Ectodermal cell (in vitro differentiated cells): ENCODE data around the gene SLC6A11.

ENCODE experiments used
- H3K27ac ChIP-seq: 2 replicates; pipeline ENCODE4 v1.7.0; 2013; ENCODE audit warnings: mild to moderate bottlenecking, low read depth, low read length; ENCODE audit not compliant: insufficient read depth, poor library complexity, severe bottlenecking
- H3K27me3 ChIP-seq: 2 replicates; pipeline ENCODE4 v1.7.0; 2013; ENCODE audit warnings: mild to moderate bottlenecking, low read length; ENCODE audit not compliant: insufficient read depth, control insufficient read depth, poor library complexity, severe bottlenecking
- H3K36me3 ChIP-seq: one replicate; pipeline ENCODE4 v1.7.0; 2013; ENCODE audit warnings: low read length; ENCODE audit not compliant: control insufficient read depth, insufficient read depth
- H3K4me1 ChIP-seq: one replicate; pipeline ENCODE4 v1.7.0; 2013; ENCODE audit warnings: low read length; ENCODE audit not compliant: control insufficient read depth, insufficient read depth
- H3K4me3 ChIP-seq: 2 replicates; pipeline ENCODE4 v1.7.0; 2013; ENCODE audit warnings: low read depth, low read length, control low read depth; ENCODE audit not compliant: insufficient read depth
- H3K9me3 ChIP-seq: 2 replicates; pipeline ENCODE4 v1.7.0; 2013; ENCODE audit warnings: mild to moderate bottlenecking, low read length, moderate library complexity; ENCODE audit not compliant: control insufficient read depth
- WGBS, 2 experiments: methylation state at CpG; one replicate each; pipeline ENCODE4 v1.1.7; 2013; ENCODE audit warnings: missing lambda C conversion rate in 2 of 2; 5-methylcytosine and 5-hydroxymethylcytosine counted together

SLC6A11 gene

GRCh38 chr3:10949197-10949596, 133.2 kb downstream of the SLC6A11 start:
- Histone ChIP-seq H3K27me3 (no peaks in the 10 kb centered on the region), H3K36me3 (no peaks in the 10 kb centered on the region), H3K27ac (no peak overlapping the region), H3K9me3 (no peaks in the 10 kb centered on the region), H3K4me3 (no peak overlapping the region), H3K4me1 (no peaks in the 10 kb centered on the region)
- 90% methylated on average over 19 of the region's 19 CpGs for WGBS, 2 experiments

GRCh38 chr3:10950476-10951294, 134.7 kb downstream of the SLC6A11 start:
- H3K36me3 ChIP-seq: no peaks in the 10 kb centered on the region
- no peaks in the 10 kb centered on the region for H3K4me1 ChIP-seq
- WGBS, 2 experiments: 73 to 74% methylated on average over 12 of the region's 12 CpGs
- no peak overlapping the region for H3K27ac ChIP-seq
- no peaks in the 10 kb centered on the region for H3K9me3 ChIP-seq
- H3K27me3 ChIP-seq: no peaks in the 10 kb centered on the region
- H3K4me3 ChIP-seq: no peak overlapping the region

GRCh38 chr3:10951295-10951926, 135.4 kb downstream of the SLC6A11 start:
- WGBS, 2 experiments: 82 to 84% methylated on average over 7 of the region's 7 CpGs
- H3K4me1 ChIP-seq: no peaks in the 10 kb centered on the region

GRCh38 chr3:10952525-10952924, 136.5 kb downstream of the SLC6A11 start:
- no peaks in the 10 kb centered on the region for H3K9me3 ChIP-seq

More at GRCh38 chr3:10951295-10951926, 135.4 kb downstream of the SLC6A11 start:
- Histone ChIP-seq H3K9me3 (no peaks in the 10 kb centered on the region), H3K36me3 (no peaks in the 10 kb centered on the region), H3K27ac (no peak overlapping the region), H3K4me3 (no peak overlapping the region), H3K27me3 (no peaks in the 10 kb centered on the region)

GRCh38 chr3:10954740-10955139, 138.7 kb downstream of the SLC6A11 start:
- WGBS, 2 experiments: 85 to 90% methylated on average over 3 of the region's 3 CpGs
- Histone ChIP-seq H3K27ac (no peak overlapping the region), H3K4me3 (no peak overlapping the region), H3K36me3 (no peaks in the 10 kb centered on the region), H3K9me3 (no peaks in the 10 kb centered on the region), H3K27me3 (no peaks in the 10 kb centered on the region), H3K4me1 (no peaks in the 10 kb centered on the region)

More at GRCh38 chr3:10952525-10952924, 136.5 kb downstream of the SLC6A11 start:
- Histone ChIP-seq H3K4me3 (no peak overlapping the region), H3K4me1 (no peaks in the 10 kb centered on the region), H3K36me3 (no peaks in the 10 kb centered on the region), H3K27ac (no peak overlapping the region), H3K27me3 (no peaks in the 10 kb centered on the region)
- 72 to 73% methylated on average over 3 of the region's 3 CpGs for WGBS, 2 experiments

GRCh38 chr3:10955711-10956453, 139.9 kb downstream of the SLC6A11 start:
- no peak overlapping the region for H3K4me3 ChIP-seq
- no peaks in the 10 kb centered on the region for H3K27me3 ChIP-seq
- no peak overlapping the region for H3K27ac ChIP-seq
- H3K36me3 ChIP-seq: no peaks in the 10 kb centered on the region
- WGBS, 2 experiments: 80 to 82% methylated on average over 15 of the region's 15 CpGs
- H3K9me3 ChIP-seq: no peaks in the 10 kb centered on the region
- no peaks in the 10 kb centered on the region for H3K4me1 ChIP-seq

- H3K36me3 ChIP-seq: no peaks in the 10 kb centered on the region
- H3K4me1 ChIP-seq: no peaks in the 10 kb centered on the region
- H3K9me3 ChIP-seq: no peaks in the 10 kb centered on the region
- 87 to 89% methylated on average over 4 of the region's 4 CpGs for WGBS, 2 experiments
- H3K4me3 ChIP-seq: no peak overlapping the region
- no peaks in the 10 kb centered on the region for H3K27me3 ChIP-seq
- no peak overlapping the region for H3K27ac ChIP-seq
Observed at GRCh38 chr3:10956531-10956930, 140.5 kb downstream of the SLC6A11 start.

GRCh38 chr3:10956986-10957385, 141.0 kb downstream of the SLC6A11 start:
- Histone ChIP-seq H3K36me3 (no peaks in the 10 kb centered on the region), H3K4me3 (no peak overlapping the region), H3K9me3 (no peaks in the 10 kb centered on the region), H3K4me1 (no peaks in the 10 kb centered on the region), H3K27me3 (no peaks in the 10 kb centered on the region), H3K27ac (no peak overlapping the region)
- 88 to 91% methylated on average over 6 of the region's 6 CpGs for WGBS, 2 experiments

- 91 to 92% methylated on average over 17 of the region's 17 CpGs for WGBS, 2 experiments
- H3K27me3 ChIP-seq: no peaks in the 10 kb centered on the region
- H3K27ac ChIP-seq: no peak overlapping the region
- H3K9me3 ChIP-seq: no peaks in the 10 kb centered on the region
- no peaks in the 10 kb centered on the region for H3K4me1 ChIP-seq
- no peaks in the 10 kb centered on the region for H3K36me3 ChIP-seq
- no peak overlapping the region for H3K4me3 ChIP-seq
Observed at GRCh38 chr3:10957976-10958749, 142.1 kb downstream of the SLC6A11 start.
